HepG2 (cell line): Measurements from ENCODE around the gene GSTA5. TPM values are rescaled to one million over a fixed set of nuclear protein-coding genes. Genes with fewer than 3 reads are reported as not detected.
A peak's percentile ranks its signal among the peaks of the same experiment; 100 is the strongest.
"Not testable (repeated sequence)": the region's sequence is repeated elsewhere in the genome, so short reads cannot be mapped to it uniquely, and the experiment has no call there.

Source experiments
- ATAC-seq: fragments of 200-7000 bp; cut with Tn5 transposase; 3 replicates; pipeline ENCODE4 v1.9.1; 2020; ENCODE audit warnings: mild to moderate bottlenecking, moderate library complexity
- BruUV-seq: library from RNA; stranded (reverse); fragments of 400-500 nt; replicated peaks from 2 replicates; lab custom pipeline; 2021; lab: Mats Ljungman, UMichigan
- CTCF ChIA-PET: fragments of 300-600 bp; formaldehyde crosslinking; extraction: SDS; loops from one replicate; lab custom pipeline; 2021; ENCODE audit warnings: low total read pairs, inconsistent platforms, low intra/inter-chr PET ratio; lab: Yijun Ruan, JAX
- POLR2A ChIA-PET: fragments of 350-600 bp; sonication (Branson Sonifier 250); formaldehyde crosslinking; loops from one replicate; lab custom pipeline; 2020; ENCODE audit warnings: antibody characterized with exemption, inconsistent platforms; lab: Yijun Ruan, JAX
- DNase-seq: peaks from one replicate; pipeline ENCODE4 v3.0.0-alpha.2; 2015; ENCODE audit warnings: low spot score
- FAIRE-seq: peaks from 3 replicates; lab custom pipeline; 2011; peaks lifted over from hg19 to GRCh38; lab: Jason Lieb, UNC
- H2AFZ ChIP-seq: one replicate; pipeline ENCODE4 v1.6.1; 2011; ENCODE audit warnings: low read length, inconsistent platforms
- H3K27ac ChIP-seq: fragments of 300-600 bp; 3 replicates; pipeline ENCODE4 v1.8.0; 2011; ENCODE audit warnings: mixed run types, mild to moderate bottlenecking, mixed read lengths, low read length, inconsistent platforms; ENCODE audit not compliant: insufficient read depth; ENCODE audit errors: extremely low read length
- H3K27me3 ChIP-seq, 2 experiments: fragments of 200-600 bp in 1 of 2; 2 replicates in 1 of 2; 3 replicates in 1 of 2; pipeline versions ENCODE4 v1.6.0 to v1.8.0; 2011; ENCODE audit warnings: low read length in 2 of 2, mild to moderate bottlenecking in 2 of 2, moderate library complexity in 2 of 2, inconsistent platforms in 1 of 2; ENCODE audit not compliant: insufficient read depth in 2 of 2, control insufficient read depth in 1 of 2
- H3K36me3 ChIP-seq, 2 experiments: fragments of 200-600 bp in 1 of 2; replicated peaks in 1 of 2; 2 replicates in 1 of 2; 3 replicates in 1 of 2; pipeline versions ENCODE4 v1.5.1 to v1.8.0; 2011; ENCODE audit warnings: low read length in 2 of 2, inconsistent platforms in 1 of 2; ENCODE audit not compliant: insufficient read depth in 2 of 2, control insufficient read depth in 1 of 2
- H3K4me1 ChIP-seq: 2 replicates; pipeline ENCODE4 v1.5.1; 2012; ENCODE audit warnings: low read length, inconsistent platforms; ENCODE audit not compliant: insufficient read depth
- H3K4me2 ChIP-seq: 2 replicates; pipeline ENCODE4 v1.6.0; 2011; ENCODE audit warnings: low read depth, low read length, inconsistent platforms
- H3K4me3 ChIP-seq, 3 experiments: fragments of 200-600 bp in 1 of 3; sonication (generic), shearing (Covaris generic) in 1 of 3; replicated peaks in 1 of 3; 2 replicates each; pipeline ENCODE4 v1.5.1; 2011 to 2016; ENCODE audit warnings: low read length in 3 of 3, inconsistent platforms in 2 of 3, low read depth in 2 of 3, mild to moderate bottlenecking in 2 of 3, control low read depth in 1 of 3, mixed read lengths in 1 of 3; ENCODE audit not compliant: insufficient read depth in 1 of 3
- H3K79me2 ChIP-seq: one replicate; pipeline ENCODE4 v1.6.1; 2011; ENCODE audit warnings: low read length, inconsistent platforms; ENCODE audit not compliant: insufficient read depth
- H3K9ac ChIP-seq: 2 replicates; pipeline ENCODE4 v1.6.0; 2011; ENCODE audit warnings: mild to moderate bottlenecking, low read depth, low read length, inconsistent platforms; ENCODE audit not compliant: insufficient read depth
- H3K9me3 ChIP-seq: 2 replicates; pipeline ENCODE4 v1.5.1; 2012; ENCODE audit warnings: mild to moderate bottlenecking, low read length
- H4K20me1 ChIP-seq: 2 replicates; pipeline ENCODE4 v1.6.0; 2011; ENCODE audit warnings: inconsistent platforms, mild to moderate bottlenecking, low read length, moderate library complexity; ENCODE audit not compliant: insufficient read depth
- DNMT1 ChIP-seq: sonication (generic); formaldehyde crosslinking; IDR thresholded peaks from 2 replicates; pipeline ENCODE4 v1.5.1; 2020; ENCODE audit warnings: mild to moderate bottlenecking, missing genetic modification reagents
- HES4 ChIP-seq: sonication (generic); formaldehyde crosslinking; IDR thresholded peaks from 2 replicates; pipeline ENCODE4 v1.9.0; 2021; ENCODE audit warnings: mild to moderate bottlenecking, missing genetic modification reagents, borderline replicate concordance
- MAFF ChIP-seq: IDR thresholded peaks from 2 replicates; pipeline ENCODE4 v1.6.1; 2011; ENCODE audit warnings: low read depth, low read length, improper control_type of control experiment
- MAFK ChIP-seq, 2 experiments: IDR thresholded peaks in 1 of 2; conservative IDR thresholded peaks in 1 of 2; 2 replicates each; pipeline ENCODE4 v1.6.1; 2011; ENCODE audit warnings: improper control_type of control experiment in 2 of 2, low read length in 2 of 2
- WGBS: methylation state at CpG from one replicate; pipeline ENCODE4 v1.1.6; 2017; ENCODE audit warnings: low lambda C conversion rate; 5-methylcytosine and 5-hydroxymethylcytosine counted together
- in situ Hi-C: cut with HindIII; loops from 2 replicates; pipeline ENCODE4 v1.10.0; 2017; ENCODE audit warnings: low pct_unique_long_range_greater_than_20kb; ENCODE audit not compliant: extremely low pct_ligation_motif_present
- intact Hi-C: fragments of 100-400 bp; cut with micrococcal nuclease; formaldehyde crosslinking; loops from one replicate; pipeline ENCODE4 v1.10.0; 2022; ENCODE audit not compliant: unreplicated experiment
- polyA plus RNA-seq, 8 experiments: library from polyadenylated mRNA; depleted of rRNA in 3 of 8; stranded (reverse) in 7 of 8; unstranded in 1 of 8; fragments of >200 nt; fragmentation: Illumina TruSeq in 4 of 8; extraction: Trizol in 4 of 8; gene quantifications; 2 replicates each; pipeline versions ENCODE4 v1.2.1 to v1.2.3, GENCODE V29; 2011 to 2016; ENCODE audit warnings: low read depth in 4 of 8, missing spikeins in 1 of 8, mixed read lengths in 1 of 8; ENCODE audit not compliant: insufficient read depth in 1 of 8
- total RNA-seq, 5 experiments: library from RNA; depleted of rRNA; stranded (reverse); fragments of >200 nt; fragmentation: Illumina TruSeq; extraction: Trizol; gene quantifications; 2 replicates each; pipeline ENCODE4 v1.2.3, GENCODE V29; 2016; ENCODE audit warnings: low read depth in 1 of 5
- TF ChIP-seq, protein P1 (sequence below), 2 experiments: sonication (generic) in 1 of 2; formaldehyde crosslinking in 1 of 2; IDR thresholded peaks; 2 replicates each; pipeline versions ENCODE4 v1.4.0 to v1.6.1; 2018 to 2020; ENCODE audit warnings: missing genetic modification reagents in 2 of 2, borderline replicate concordance in 1 of 2, low read depth in 1 of 2, mild to moderate bottlenecking in 1 of 2, missing biosample characterization in 1 of 2
- TF ChIP-seq, protein P2 (sequence below): sonication (generic); formaldehyde crosslinking; IDR thresholded peaks from 2 replicates; pipeline ENCODE4 v1.4.0; 2020; ENCODE audit warnings: missing genetic modification reagents, borderline replicate concordance

GSTA5 gene
- total and polyA plus RNA-seq, 2 of the 13 experiments (the other 11 are each of a cell fraction or from before 2014, with no cell fraction given) = not detected

DNA sequence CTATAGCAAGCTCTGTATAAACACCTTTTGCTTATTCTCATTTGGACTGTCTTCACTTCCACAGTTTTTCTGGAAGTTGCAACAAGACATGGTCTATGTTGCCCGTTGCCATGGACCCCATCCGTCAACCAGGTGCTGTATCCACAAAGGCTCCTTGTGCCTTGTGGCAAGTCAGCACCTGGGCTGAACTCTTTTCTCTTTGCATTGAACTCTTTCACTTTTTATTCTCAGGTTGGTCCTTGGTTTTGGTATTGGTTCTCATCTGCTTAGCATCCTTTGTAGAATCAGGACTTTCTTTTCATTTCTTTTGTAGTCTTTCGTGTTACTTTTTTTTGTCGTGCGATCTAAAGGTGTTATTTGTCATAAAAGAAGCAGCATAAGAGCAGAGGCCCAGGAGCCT lies 32.0 kb downstream of the GSTA5 start (continued):
- TF ChIP-seq, protein P1, sequence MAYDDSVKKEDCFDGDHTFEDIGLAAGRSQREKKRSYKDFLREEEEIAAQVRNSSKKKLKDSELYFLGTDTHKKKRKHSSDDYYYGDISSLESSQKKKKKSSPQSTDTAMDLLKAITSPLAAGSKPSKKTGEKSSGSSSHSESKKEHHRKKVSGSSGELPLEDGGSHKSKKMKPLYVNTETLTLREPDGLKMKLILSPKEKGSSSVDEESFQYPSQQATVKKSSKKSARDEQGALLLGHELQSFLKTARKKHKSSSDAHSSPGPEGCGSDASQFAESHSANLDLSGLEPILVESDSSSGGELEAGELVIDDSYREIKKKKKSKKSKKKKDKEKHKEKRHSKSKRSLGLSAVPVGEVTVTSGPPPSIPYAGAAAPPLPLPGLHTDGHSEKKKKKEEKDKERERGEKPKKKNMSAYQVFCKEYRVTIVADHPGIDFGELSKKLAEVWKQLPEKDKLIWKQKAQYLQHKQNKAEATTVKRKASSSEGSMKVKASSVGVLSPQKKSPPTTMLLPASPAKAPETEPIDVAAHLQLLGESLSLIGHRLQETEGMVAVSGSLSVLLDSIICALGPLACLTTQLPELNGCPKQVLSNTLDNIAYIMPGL (CRISPR knock-in tag; IDR thresholded peaks at IDR 0.05; ENCODE audit: borderline replicate concordance in 1 of 2, low read depth in 1 of 2) = no peak

GRCh38 chr6:52803668-52804255 lies 36.9 kb downstream of the GSTA5 start, which contains the start of gene GSTA1:
TSS of gene GSTA1 (minus strand) at chr6:52803816. CDS start at chr6:52799267, 4,549 bp downstream.
- H3K4me2 ChIP-seq = not testable (repeated sequence)
- WGBS = 73% methylated on average over 5 of the region's 5 CpGs

DNA sequence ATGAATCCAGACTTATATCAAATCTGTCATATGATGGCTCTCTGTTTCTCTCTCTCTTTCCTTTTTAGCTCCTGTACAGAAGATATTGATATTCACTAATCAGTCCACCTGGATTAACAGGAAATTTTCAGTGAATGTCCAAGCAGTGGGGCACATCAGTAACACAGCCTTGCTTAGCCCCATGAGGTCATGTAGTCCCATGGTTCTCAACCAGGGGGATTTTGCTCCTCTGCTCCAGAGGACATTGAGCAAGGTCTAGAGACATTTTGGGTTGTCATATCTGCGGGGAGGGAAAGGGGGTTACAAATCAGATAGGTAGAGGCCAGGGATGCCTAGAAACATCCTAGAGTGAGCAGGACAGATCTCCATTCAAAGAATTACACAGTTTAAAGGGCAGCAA lies 37.8 kb downstream of the GSTA5 start:
- ChIA-PET CTCF (no interaction called here), POLR2A (no interaction called here)
- FAIRE-seq (no peak), DNase-seq (no peak), ATAC-seq (peak; percentile 54)
- H3K4me3 ChIP-seq = no peak overlapping the region
- peaks cover 42% of the 10 kb centered on the region for H3K4me1 ChIP-seq
- H3K9me3 ChIP-seq = no peaks in the 10 kb centered on the region
- no peak overlapping the region for H2AFZ ChIP-seq
- no peaks in the 10 kb centered on the region for H4K20me1 ChIP-seq
- no TSS peak for BruUV-seq
- WGBS = 73% methylated on average over 1 of the region's 1 CpG
- in situ Hi-C loops = no loop called here
- H3K27me3 ChIP-seq = no peaks in the 10 kb centered on the region
- H3K4me2 ChIP-seq = no peak overlapping the region
- intact Hi-C loops = no loop called here
- no peaks in the 10 kb centered on the region for H3K36me3 ChIP-seq
- H3K27ac ChIP-seq = peak overlapping the region; percentile 2
- H3K9ac ChIP-seq = no peak overlapping the region
- H3K79me2 ChIP-seq = no peaks in the 10 kb centered on the region
- TF ChIP-seq HES4 (no peak), DNMT1 (no peak)
- TF ChIP-seq, protein P2, sequence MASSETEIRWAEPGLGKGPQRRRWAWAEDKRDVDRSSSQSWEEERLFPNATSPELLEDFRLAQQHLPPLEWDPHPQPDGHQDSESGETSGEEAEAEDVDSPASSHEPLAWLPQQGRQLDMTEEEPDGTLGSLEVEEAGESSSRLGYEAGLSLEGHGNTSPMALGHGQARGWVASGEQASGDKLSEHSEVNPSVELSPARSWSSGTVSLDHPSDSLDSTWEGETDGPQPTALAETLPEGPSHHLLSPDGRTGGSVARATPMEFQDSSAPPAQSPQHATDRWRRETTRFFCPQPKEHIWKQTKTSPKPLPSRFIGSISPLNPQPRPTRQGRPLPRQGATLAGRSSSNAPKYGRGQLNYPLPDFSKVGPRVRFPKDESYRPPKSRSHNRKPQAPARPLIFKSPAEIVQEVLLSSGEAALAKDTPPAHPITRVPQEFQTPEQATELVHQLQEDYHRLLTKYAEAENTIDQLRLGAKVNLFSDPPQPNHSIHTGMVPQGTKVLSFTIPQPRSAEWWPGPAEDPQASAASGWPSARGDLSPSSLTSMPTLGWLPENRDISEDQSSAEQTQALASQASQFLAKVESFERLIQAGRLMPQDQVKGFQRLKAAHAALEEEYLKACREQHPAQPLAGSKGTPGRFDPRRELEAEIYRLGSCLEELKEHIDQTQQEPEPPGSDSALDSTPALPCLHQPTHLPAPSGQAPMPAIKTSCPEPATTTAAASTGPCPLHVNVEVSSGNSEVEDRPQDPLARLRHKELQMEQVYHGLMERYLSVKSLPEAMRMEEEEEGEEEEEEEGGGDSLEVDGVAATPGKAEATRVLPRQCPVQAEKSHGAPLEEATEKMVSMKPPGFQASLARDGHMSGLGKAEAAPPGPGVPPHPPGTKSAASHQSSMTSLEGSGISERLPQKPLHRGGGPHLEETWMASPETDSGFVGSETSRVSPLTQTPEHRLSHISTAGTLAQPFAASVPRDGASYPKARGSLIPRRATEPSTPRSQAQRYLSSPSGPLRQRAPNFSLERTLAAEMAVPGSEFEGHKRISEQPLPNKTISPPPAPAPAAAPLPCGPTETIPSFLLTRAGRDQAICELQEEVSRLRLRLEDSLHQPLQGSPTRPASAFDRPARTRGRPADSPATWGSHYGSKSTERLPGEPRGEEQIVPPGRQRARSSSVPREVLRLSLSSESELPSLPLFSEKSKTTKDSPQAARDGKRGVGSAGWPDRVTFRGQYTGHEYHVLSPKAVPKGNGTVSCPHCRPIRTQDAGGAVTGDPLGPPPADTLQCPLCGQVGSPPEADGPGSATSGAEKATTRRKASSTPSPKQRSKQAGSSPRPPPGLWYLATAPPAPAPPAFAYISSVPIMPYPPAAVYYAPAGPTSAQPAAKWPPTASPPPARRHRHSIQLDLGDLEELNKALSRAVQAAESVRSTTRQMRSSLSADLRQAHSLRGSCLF = no peak

More at GRCh38 chr6:52803668-52804255, 36.9 kb downstream of the GSTA5 start, which contains the start of gene GSTA1:
- H3K36me3 ChIP-seq, H3K4me3 ChIP-seq, H2AFZ ChIP-seq, FAIRE-seq, ATAC-seq, intact Hi-C loops, BruUV-seq, H4K20me1 ChIP-seq, H3K9ac ChIP-seq, H3K79me2 ChIP-seq, H3K27me3 ChIP-seq, DNase-seq, H3K9me3 ChIP-seq, in situ Hi-C loops: not testable (repeated sequence)
- H3K27ac ChIP-seq = peak within 1 kb of the TSS; percentile 2
- H3K4me1 ChIP-seq = peaks cover 42% of the 10 kb centered on the region
- ChIA-PET CTCF (interaction anchor here (0.7 kb wide), 1 partner anchor 79 kb away, joined by 3 read pairs; no protein-coding TSS in a partner anchor), POLR2A (interaction anchor here (1.2 kb wide), 1 partner anchor 27 kb away, joined by 3 read pairs; no protein-coding TSS in a partner anchor)
- TF ChIP-seq MAFK (conservative IDR thresholded peaks at IDR 0.05 in 1 of 2, IDR thresholded peaks at IDR 0.05 in 1 of 2; ENCODE audit: low read length in 2 of 2) (peak; percentile 94 to 97), MAFF (peak; percentile 96)
